Neural cell (in vitro differentiated cells): ENCODE measurements around the gene OR14I1. TPM values are rescaled to one million over a fixed set of nuclear protein-coding genes. Genes with fewer than 3 reads are reported as not detected.

ENCODE experiments used
- H2AFZ ChIP-seq: fragments of 200-600, 300-800 bp; sonication (generic), shearing (Covaris generic); 2 replicates; pipeline ENCODE4 v1.6.0; 2014; ENCODE audit warnings: low read depth, mild to moderate bottlenecking, antibody characterized with exemption, low read length, moderate library complexity
- H3F3A ChIP-seq: fragments of 200-600 bp; shearing (Covaris generic); 2 replicates; pipeline ENCODE4 v1.6.1; 2016; ENCODE audit warnings: mild to moderate bottlenecking, moderate library complexity, mixed read lengths, antibody characterized with exemption, low read length; ENCODE audit not compliant: insufficient read depth, poor library complexity, severe bottlenecking
- H3K27ac ChIP-seq: fragments of 200-600, 300-800 bp; sonication (generic), shearing (Covaris generic); 2 replicates; pipeline ENCODE4 v1.5.1; 2014; ENCODE audit warnings: mild to moderate bottlenecking, low read length, moderate library complexity
- H3K27me3 ChIP-seq: fragments of 300-800, 200-600 bp; sonication (generic), shearing (Covaris generic); 2 replicates; pipeline ENCODE4 v1.6.0; 2014; ENCODE audit warnings: mild to moderate bottlenecking, low read depth, low read length, moderate library complexity; ENCODE audit not compliant: insufficient read depth
- H3K36me3 ChIP-seq: fragments of 300-800, 200-600 bp; sonication (generic), shearing (Covaris generic); 2 replicates; pipeline ENCODE4 v1.5.1; 2014; ENCODE audit warnings: mild to moderate bottlenecking, antibody characterized with exemption, low read length, moderate library complexity; ENCODE audit not compliant: insufficient read depth
- H3K4me2 ChIP-seq: fragments of 300-800, 200-600 bp; sonication (generic), shearing (Covaris generic); 2 replicates; pipeline ENCODE4 v1.6.0; 2014; ENCODE audit warnings: mild to moderate bottlenecking, low read length
- H3K4me3 ChIP-seq: fragments of 300-800, 200-600 bp; sonication (generic), shearing (Covaris generic); 2 replicates; pipeline ENCODE4 v1.5.1; 2014; ENCODE audit warnings: mild to moderate bottlenecking, low read length, moderate library complexity
- H3K79me2 ChIP-seq: fragments of 200-600 bp; shearing (Covaris generic); replicated peaks from 2 replicates; pipeline ENCODE4 v1.6.0; 2014; ENCODE audit warnings: mild to moderate bottlenecking, low read length, moderate library complexity; ENCODE audit not compliant: insufficient read depth
- H3K9ac ChIP-seq: fragments of 300-800, 200-600 bp; sonication (generic), shearing (Covaris generic); 2 replicates; pipeline ENCODE4 v1.6.1; 2016; ENCODE audit warnings: mild to moderate bottlenecking, low read length, mixed read lengths
- H3K9me2 ChIP-seq: fragments of 200-600 bp; shearing (Covaris generic); 2 replicates; pipeline ENCODE4 v1.6.1; 2016; ENCODE audit warnings: mild to moderate bottlenecking, low read length, mixed read lengths; ENCODE audit not compliant: insufficient read depth
- H3K9me3 ChIP-seq: fragments of 200-600, 300-800 bp; sonication (generic), shearing (Covaris generic); 2 replicates; pipeline ENCODE4 v1.6.1; 2016; ENCODE audit warnings: mild to moderate bottlenecking, mixed run types, low read length, moderate library complexity, mixed read lengths
- H4K20me1 ChIP-seq: fragments of 200-600 bp; shearing (Covaris generic); 2 replicates; pipeline ENCODE4 v1.6.1; 2016; ENCODE audit warnings: mild to moderate bottlenecking, mixed run types; ENCODE audit not compliant: insufficient read depth
- CTCF ChIP-seq: fragments of 450-650 bp; IDR thresholded peaks from 2 replicates; pipeline ENCODE4 v1.5.1; 2014; ENCODE audit warnings: antibody characterized with exemption, mild to moderate bottlenecking, moderate library complexity; ENCODE audit not compliant: poor library complexity, severe bottlenecking
- EP300 ChIP-seq: fragments of 450-650 bp; conservative IDR thresholded peaks from 2 replicates; pipeline ENCODE4 v1.6.1; 2014; ENCODE audit warnings: antibody characterized with exemption, mild to moderate bottlenecking, moderate library complexity; ENCODE audit not compliant: poor library complexity, severe bottlenecking
- EZH2 ChIP-seq: fragments of 200-600, 300-800 bp; shearing (Covaris generic), sonication (generic); IDR thresholded peaks from 2 replicates; pipeline ENCODE4 v1.6.1; 2014; ENCODE audit warnings: antibody characterized with exemption, low read length, borderline replicate concordance, mild to moderate bottlenecking; ENCODE audit not compliant: insufficient read depth, poor library complexity, severe bottlenecking
- MXI1 ChIP-seq: fragments of 450-650 bp; conservative IDR thresholded peaks from 2 replicates; pipeline ENCODE4 v1.6.1; 2014; ENCODE audit warnings: antibody characterized with exemption, mild to moderate bottlenecking; ENCODE audit not compliant: poor library complexity, severe bottlenecking
- POLR2AphosphoS5 ChIP-seq: IDR thresholded peaks from 2 replicates; pipeline ENCODE4 v1.6.1; 2012
- RAD21 ChIP-seq: fragments of 450-650 bp; conservative IDR thresholded peaks from 2 replicates; pipeline ENCODE4 v1.6.1; 2014; ENCODE audit warnings: antibody characterized with exemption, mild to moderate bottlenecking, moderate library complexity
- REST ChIP-seq: IDR thresholded peaks from 2 replicates; pipeline ENCODE4 v1.6.1; 2012; ENCODE audit warnings: borderline replicate concordance
- SMC3 ChIP-seq: fragments of 450-650 bp; conservative IDR thresholded peaks from 2 replicates; pipeline ENCODE4 v1.6.1; 2014; ENCODE audit warnings: antibody characterized with exemption, mild to moderate bottlenecking, moderate library complexity; ENCODE audit not compliant: poor library complexity
- TAF1 ChIP-seq: IDR thresholded peaks from 2 replicates; pipeline ENCODE4 v1.6.1; 2012; ENCODE audit warnings: low read depth
- polyA plus RNA-seq: library from polyadenylated mRNA; depleted of rRNA; stranded (reverse); fragments of >200 nt; gene quantifications from 2 replicates; pipeline ENCODE4 v1.2.3, GENCODE V29; 2014

Gene OR14I1
- polyA plus RNA-seq, 1 donor from 2014 or later: not detected

DNA sequence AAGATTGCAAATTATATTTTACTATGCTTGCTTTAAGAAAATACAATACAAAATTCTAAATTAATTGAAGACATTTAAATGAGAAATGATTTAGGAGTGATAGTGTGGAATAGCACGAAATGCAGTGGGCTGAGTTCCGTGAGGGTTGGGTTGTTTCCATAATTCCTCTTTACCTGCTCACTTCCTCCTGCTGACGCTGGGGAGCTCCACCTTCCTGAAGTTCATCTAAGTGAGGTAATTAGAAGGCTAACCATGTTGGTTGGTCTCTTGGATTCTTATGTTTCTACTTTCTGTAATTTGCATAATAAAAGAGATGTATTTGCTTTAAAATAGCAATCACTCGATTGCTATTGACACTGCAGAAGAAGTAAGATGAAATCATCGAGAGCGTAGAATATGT lies 4.7 kb downstream of the OR14I1 start:
- H4K20me1 ChIP-seq: no peaks in the 10 kb centered on the region
- no peaks in the 10 kb centered on the region for H3K27me3 ChIP-seq
- H3K9me3 ChIP-seq: no peaks in the 10 kb centered on the region
- H3K36me3 ChIP-seq: no peaks in the 10 kb centered on the region
- H3K4me2 ChIP-seq: no peak overlapping the region
- H3K9me2 ChIP-seq: no peaks in the 10 kb centered on the region
- H3K79me2 ChIP-seq: no peaks in the 10 kb centered on the region
- no peak overlapping the region for H3K4me3 ChIP-seq
- TF ChIP-seq MXI1 (no peak), SMC3 (no peak), RAD21 (no peak), POLR2AphosphoS5 (no peak), TAF1 (no peak), EP300 (no peak), EZH2 (no peak), REST (no peak)
- H3K27ac ChIP-seq: no peak overlapping the region
- H3K9ac ChIP-seq: no peak overlapping the region
- H2AFZ ChIP-seq: no peak overlapping the region
- H3F3A ChIP-seq: no peaks in the 10 kb centered on the region

DNA sequence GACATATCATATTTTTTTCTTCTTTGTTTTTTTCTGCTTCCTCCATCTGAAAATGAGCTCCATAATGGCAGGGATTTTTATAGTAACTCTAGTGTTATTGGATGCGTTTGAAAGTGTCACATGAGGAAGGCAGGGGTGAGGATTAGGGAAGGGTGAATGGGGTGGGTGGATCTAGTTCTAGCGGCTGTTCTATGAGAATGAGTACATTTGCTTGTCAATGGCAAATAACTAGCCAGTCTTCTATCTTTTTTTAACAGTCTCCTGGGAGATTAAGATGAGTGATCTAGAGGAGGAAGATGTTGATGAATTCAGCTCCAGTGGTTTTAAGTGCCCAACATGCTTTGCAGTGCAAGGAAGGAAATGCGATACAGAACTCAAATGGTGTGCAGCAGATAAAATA lies 5.8 kb downstream of the OR14I1 start:
- no peak overlapping the region for H3K9ac ChIP-seq
- TF ChIP-seq TAF1 (no peak), SMC3 (no peak), POLR2AphosphoS5 (no peak), EP300 (no peak), CTCF (no peak), REST (no peak), MXI1 (no peak), EZH2 (no peak), RAD21 (no peak)
- no peak overlapping the region for H3K4me2 ChIP-seq
- no peaks in the 10 kb centered on the region for H3K79me2 ChIP-seq
- H4K20me1 ChIP-seq: no peaks in the 10 kb centered on the region
- no peaks in the 10 kb centered on the region for H3F3A ChIP-seq
- H3K27ac ChIP-seq: no peak overlapping the region
- no peaks in the 10 kb centered on the region for H3K36me3 ChIP-seq
- no peaks in the 10 kb centered on the region for H3K27me3 ChIP-seq
- H2AFZ ChIP-seq: no peak overlapping the region
- H3K9me3 ChIP-seq: no peaks in the 10 kb centered on the region
- H3K9me2 ChIP-seq: no peaks in the 10 kb centered on the region
- no peak overlapping the region for H3K4me3 ChIP-seq
